ENCODE data around the gene LTBP2.

LTBP2 gene

DNA sequence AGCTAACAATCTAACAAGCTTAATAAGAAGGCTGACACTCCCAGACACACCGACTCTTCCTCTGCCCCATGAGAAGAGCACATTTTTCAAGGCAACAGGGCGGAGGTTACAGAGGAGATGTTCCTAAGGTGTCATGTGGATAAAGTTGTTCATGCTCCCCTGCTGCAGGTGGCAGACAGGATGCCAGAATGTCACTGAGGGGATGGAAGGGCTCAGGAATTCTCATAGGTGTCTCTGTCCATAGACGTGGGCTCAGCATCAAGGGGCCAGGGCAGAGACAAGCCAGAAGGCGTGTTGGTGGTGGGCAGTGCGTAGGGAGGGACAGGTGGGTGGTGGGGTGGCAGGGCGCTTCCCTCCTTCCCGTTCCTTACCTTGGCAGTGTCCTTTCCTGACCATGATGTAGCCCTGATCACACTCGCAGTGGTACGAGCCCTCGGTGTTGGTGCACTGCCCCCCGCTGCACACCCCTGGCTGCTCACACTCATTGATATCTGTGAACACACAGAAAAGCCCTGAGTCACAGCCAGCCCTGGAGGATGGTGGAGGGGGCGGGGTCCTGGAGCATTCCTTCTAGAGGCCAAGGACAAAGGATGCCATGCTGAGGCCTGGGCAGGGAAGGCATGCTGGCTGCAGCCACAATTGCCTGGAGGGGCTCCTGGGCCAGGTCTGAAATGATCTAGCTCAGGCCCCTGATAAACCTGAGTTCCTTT is 95.4 kb downstream of the LTBP2 start:
- intact Hi-C loops (cut with micrococcal nuclease): no loop called here
- H3K4me1 Mint-ChIP-seq (ENCODE audit: low read depth): peaks cover 30% of the 10 kb centered on the region
- peaks cover 14% of the 10 kb centered on the region for H3K27me3 Mint-ChIP-seq
- H3K27ac Mint-ChIP-seq: no peak overlapping the region
- no peak overlapping the region for H3K4me3 Mint-ChIP-seq
- no peaks in the 10 kb centered on the region for H3K36me3 Mint-ChIP-seq (ENCODE audit: low read depth)
- no peaks in the 10 kb centered on the region for H3K9me3 Mint-ChIP-seq

DNA sequence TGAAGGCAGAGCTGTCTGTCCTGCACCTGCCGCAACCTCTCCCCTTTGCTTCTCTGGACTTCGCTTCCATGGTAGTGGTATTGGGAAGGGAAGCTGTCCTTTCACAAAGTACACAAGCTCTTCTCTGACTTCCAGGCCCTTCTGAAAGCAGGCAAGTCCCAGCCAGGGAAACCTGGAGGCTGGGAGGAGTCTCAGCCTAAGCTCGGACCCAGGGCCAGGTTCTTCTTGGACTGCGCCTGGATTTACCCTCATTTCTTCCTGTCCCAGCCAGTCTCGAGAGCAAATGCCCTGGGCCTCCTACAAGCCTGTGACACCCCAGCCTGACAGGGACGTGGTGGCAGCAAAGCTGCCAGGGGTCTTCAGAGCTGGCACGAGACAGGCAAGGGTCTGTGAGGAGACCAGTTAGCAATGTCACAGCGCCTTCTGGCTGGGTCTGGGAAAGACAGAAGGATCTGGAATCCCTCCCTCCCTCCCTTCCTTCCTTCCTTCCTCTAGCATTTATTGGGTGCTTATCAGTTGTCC is 96.1 kb downstream of the LTBP2 start:
- H3K27me3 Mint-ChIP-seq: peaks cover 14% of the 10 kb centered on the region
- no peak overlapping the region for H3K4me3 Mint-ChIP-seq
- H3K36me3 Mint-ChIP-seq (ENCODE audit: low read depth): no peaks in the 10 kb centered on the region
- H3K27ac Mint-ChIP-seq: no peak overlapping the region
- H3K4me1 Mint-ChIP-seq (ENCODE audit: low read depth): peaks cover 37% of the 10 kb centered on the region
- intact Hi-C loops (cut with micrococcal nuclease): no loop called here
- H3K9me3 Mint-ChIP-seq: no peaks in the 10 kb centered on the region

DNA sequence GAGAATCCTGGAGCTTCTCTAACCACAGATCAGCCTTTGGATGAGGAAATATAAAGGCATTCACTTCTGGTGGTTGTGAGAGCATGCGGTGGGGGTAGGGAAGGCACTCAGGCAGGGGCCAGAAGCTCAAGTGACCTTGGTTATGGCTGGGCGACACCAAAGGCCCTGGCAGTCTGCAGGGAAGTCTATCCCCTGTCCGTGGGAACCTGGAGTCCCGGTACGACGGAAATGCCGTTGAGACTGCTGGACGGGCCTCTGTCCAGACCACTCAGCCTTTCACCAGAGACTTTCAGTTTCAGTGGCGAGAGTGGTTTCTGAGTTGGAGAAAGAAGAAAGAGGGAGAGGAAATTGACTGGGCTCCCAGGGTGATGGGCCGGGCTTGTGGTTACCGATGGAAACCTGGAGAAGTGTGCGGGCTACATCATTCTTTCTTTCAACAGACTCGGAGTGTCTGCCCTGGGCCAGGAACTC is 97.5 kb downstream of the LTBP2 start:
- H3K4me3 Mint-ChIP-seq: peak overlapping the region; percentile 37
- peaks cover 12% of the 10 kb centered on the region for H3K27me3 Mint-ChIP-seq
- no peaks in the 10 kb centered on the region for H3K36me3 Mint-ChIP-seq (ENCODE audit: low read depth)
- intact Hi-C loops (cut with micrococcal nuclease): no loop called here
- H3K27ac Mint-ChIP-seq: peak overlapping the region; percentile 68
- H3K9me3 Mint-ChIP-seq: no peaks in the 10 kb centered on the region
- H3K4me1 Mint-ChIP-seq (ENCODE audit: low read depth): peaks cover 43% of the 10 kb centered on the region

DNA sequence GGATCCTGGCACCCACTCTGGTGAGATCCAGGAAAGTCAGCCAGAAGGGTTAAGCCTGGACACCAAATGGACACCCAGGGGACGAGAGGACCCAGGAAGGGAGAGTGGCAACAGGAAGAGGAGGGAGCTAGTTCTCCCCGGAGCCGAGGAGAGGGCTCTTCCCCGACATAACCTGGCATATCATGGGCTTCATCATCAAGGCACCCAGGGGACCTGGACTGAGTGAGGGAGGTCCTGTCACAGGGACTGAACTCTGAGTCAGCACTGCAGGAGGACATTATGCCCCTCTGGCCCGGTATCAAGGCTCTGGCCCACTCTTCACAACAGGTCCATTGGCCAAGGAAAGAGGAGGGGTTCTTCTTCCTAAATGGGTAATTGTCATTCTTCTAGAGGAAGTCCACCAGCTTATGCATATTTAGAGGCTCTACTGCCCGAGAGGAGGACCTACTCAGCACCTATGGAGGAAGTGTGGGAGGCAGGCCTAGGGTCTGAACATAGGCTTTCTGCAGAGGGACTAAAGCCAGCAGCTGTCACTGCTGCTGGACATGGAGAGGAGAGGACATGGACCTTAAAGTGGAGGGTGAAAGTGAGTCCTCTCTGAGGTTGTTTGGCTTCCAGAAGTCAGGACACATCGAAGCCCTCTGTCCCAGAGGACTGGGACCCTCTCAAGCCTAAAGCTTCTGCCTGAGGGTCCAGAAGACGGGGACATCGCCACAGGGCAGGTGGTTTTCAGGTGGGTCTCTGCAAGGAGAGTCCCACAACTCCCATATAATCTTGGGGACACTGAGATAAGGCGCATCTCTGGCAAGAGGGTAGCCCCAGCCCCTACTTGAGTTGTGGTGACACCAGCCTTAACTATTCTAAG is 99.8 kb downstream of the LTBP2 start:
- no peaks in the 10 kb centered on the region for H3K36me3 Mint-ChIP-seq (ENCODE audit: low read depth)
- intact Hi-C loops (cut with micrococcal nuclease): no loop called here
- no peak overlapping the region for H3K4me3 Mint-ChIP-seq
- H3K9me3 Mint-ChIP-seq: no peaks in the 10 kb centered on the region
- no peak overlapping the region for H3K27ac Mint-ChIP-seq
- H3K27me3 Mint-ChIP-seq: peaks cover 21% of the 10 kb centered on the region
- peaks cover 57% of the 10 kb centered on the region for H3K4me1 Mint-ChIP-seq (ENCODE audit: low read depth)

DNA sequence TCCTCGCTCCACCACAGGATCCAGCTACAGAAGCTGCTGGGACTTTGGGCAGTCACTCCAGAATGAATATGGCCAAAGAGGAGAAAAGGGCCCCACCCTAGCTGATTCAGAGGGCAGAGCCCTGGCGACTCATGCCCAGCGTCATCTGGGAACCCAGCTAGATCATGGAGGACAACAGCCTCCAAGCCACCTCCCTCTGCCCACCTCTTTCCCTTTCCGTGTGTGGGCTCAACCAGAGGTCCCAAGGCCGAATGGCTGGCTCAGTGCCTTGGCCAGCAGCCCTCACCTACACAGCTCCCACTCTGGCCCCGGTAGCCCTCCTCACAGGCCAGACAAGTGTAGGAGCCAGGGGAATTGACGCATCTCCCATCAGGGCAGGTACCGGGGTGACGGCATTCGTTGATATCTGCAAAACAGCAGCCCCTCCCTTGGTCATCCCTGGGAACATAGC is 101.1 kb downstream of the LTBP2 start:
- peaks cover 26% of the 10 kb centered on the region for H3K27me3 Mint-ChIP-seq
- H3K27ac Mint-ChIP-seq: peak overlapping the region; percentile 4
- intact Hi-C loops (cut with micrococcal nuclease): no loop called here
- H3K9me3 Mint-ChIP-seq: no peaks in the 10 kb centered on the region
- peaks cover 59% of the 10 kb centered on the region for H3K4me1 Mint-ChIP-seq (ENCODE audit: low read depth)
- no peaks in the 10 kb centered on the region for H3K36me3 Mint-ChIP-seq (ENCODE audit: low read depth)
- no peak overlapping the region for H3K4me3 Mint-ChIP-seq

DNA sequence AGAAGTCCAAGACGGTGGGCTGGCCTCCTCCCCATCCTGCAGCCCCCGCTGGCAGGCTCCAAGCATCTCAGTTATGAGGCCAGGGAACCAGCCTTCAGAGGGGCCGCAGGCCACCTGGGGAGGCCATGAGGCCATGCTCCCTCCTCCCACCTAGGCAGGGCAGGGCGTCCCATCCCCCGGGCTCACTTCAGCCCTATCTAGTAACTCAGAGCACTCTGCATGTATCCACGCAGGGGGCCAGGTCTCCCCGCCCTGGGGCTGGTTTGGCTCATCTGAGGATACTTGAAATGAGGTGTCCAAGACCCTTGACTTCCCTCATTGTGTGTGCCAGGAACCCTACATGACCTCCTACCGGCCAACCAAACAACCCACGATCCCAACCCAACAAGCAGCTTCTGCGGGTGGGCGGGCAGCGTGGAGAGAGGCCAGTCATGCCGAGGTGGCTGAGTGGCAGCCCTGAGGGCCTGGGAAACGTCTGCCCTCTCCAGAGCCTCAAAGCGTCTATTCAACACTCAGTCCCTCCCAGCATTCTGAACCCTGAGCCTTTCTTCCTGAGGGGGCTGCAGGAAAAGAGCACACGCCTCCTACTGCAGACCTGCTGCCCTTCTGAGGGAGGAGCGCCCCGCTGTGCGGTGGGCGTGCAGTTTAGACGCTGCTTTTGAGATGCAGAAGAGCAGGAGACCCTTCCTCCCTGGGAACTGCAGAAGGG is 101.7 kb downstream of the LTBP2 start:
- intact Hi-C loops (cut with micrococcal nuclease): no loop called here
- Mint-ChIP-seq H3K4me3 (no peak overlapping the region), H3K9me3 (no peaks in the 10 kb centered on the region), H3K4me1 (ENCODE audit: low read depth) (peaks cover 53% of the 10 kb centered on the region), H3K36me3 (ENCODE audit: low read depth) (no peaks in the 10 kb centered on the region), H3K27ac (no peak overlapping the region), H3K27me3 (peaks cover 24% of the 10 kb centered on the region)

DNA sequence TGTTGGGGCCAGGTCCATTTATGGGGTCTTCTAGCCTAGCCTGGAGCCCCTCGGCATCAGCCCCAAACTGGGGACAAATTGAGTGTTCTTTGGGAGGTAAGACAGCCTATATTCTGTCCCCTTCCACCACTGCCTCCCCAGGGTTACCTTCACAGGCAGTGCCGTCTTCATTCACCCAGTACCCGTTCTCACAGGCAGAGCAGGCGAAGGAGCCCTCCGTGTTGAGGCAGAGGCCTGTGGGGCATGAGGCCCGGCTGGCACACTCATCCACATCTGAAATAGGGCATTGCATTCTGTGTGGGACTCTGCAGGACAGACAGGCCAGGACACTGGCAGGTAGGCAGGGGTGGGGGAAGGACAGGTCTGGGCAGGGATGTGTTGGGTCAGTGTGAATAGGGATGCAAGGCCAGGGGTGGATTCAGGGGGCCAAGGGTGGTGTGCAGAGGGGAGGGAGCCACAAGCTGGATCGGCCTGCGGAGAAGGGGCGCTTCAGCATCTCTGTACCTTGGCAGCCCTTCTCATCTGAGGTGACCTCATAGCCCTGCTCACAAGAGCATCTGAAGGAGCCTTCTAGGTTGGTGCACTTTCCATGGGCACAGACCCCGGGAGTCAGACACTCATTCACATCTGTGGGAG is 102.3 kb downstream of the LTBP2 start:
- peaks cover 49% of the 10 kb centered on the region for H3K4me1 Mint-ChIP-seq (ENCODE audit: low read depth)
- no peak overlapping the region for H3K4me3 Mint-ChIP-seq
- peaks cover 24% of the 10 kb centered on the region for H3K27me3 Mint-ChIP-seq
- intact Hi-C loops (cut with micrococcal nuclease): no loop called here
- H3K36me3 Mint-ChIP-seq (ENCODE audit: low read depth): no peaks in the 10 kb centered on the region
- no peak overlapping the region for H3K27ac Mint-ChIP-seq
- H3K9me3 Mint-ChIP-seq: no peaks in the 10 kb centered on the region

DNA sequence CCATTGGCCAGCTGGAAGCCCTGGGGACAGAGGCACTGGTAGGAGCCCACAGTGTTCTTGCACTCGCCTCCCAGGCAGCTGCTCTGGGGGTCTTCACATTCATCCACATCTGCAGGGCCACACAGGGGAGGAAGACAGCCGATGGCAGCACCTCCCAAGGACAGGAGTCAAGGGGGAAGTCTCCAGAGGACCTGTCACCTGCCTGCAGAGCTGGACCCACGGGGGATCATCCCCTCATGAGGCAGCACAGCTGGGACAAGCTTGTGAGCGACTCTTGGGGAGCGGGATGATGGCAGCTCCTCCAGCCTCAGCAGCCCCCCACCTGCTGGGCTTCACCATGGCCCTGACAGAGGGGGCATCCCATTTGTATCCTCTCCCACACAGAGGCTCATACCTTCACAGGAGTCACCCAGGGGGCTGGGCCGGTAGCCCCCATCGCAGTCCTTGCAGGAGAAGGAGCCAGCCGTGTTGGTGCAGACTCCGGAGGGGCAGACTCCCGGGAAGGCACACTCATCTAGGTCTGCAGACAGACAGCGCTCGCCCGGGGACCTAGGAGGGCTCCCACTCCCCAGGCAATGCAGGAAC is 103.1 kb downstream of the LTBP2 start:
- no peak overlapping the region for H3K27ac Mint-ChIP-seq
- H3K27me3 Mint-ChIP-seq: peaks cover 24% of the 10 kb centered on the region
- peaks cover 42% of the 10 kb centered on the region for H3K4me1 Mint-ChIP-seq (ENCODE audit: low read depth)
- H3K9me3 Mint-ChIP-seq: no peaks in the 10 kb centered on the region
- no peaks in the 10 kb centered on the region for H3K36me3 Mint-ChIP-seq (ENCODE audit: low read depth)
- H3K4me3 Mint-ChIP-seq: no peak overlapping the region
- intact Hi-C loops (cut with micrococcal nuclease): no loop called here

DNA sequence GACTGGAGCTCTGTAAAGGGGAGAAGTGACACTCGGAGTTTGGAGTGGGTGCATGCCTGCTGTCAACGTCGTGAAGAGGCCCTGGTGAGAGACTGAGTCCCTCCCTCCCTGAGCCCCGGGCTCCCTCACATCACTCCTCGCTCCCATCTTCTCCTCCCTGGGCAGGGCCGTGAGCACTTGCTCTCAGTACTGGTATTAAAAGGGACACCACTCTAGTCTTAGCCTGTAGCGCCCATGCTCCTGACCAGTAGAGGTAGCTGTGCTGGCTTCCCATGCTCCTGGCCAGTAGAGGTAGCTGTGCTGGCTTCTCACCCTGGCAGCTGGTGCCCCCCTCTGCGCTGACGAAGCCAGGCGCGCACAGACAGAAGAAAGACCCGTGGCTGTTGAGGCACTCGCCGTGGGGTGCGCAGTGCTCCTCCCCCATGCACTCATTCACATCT is 103.7 kb downstream of the LTBP2 start:
- Mint-ChIP-seq H3K4me1 (ENCODE audit: low read depth) (peaks cover 42% of the 10 kb centered on the region), H3K4me3 (no peak overlapping the region), H3K27me3 (peaks cover 24% of the 10 kb centered on the region), H3K36me3 (ENCODE audit: low read depth) (no peaks in the 10 kb centered on the region), H3K9me3 (no peaks in the 10 kb centered on the region), H3K27ac (no peak overlapping the region)
- intact Hi-C loops (cut with micrococcal nuclease): no loop called here

DNA sequence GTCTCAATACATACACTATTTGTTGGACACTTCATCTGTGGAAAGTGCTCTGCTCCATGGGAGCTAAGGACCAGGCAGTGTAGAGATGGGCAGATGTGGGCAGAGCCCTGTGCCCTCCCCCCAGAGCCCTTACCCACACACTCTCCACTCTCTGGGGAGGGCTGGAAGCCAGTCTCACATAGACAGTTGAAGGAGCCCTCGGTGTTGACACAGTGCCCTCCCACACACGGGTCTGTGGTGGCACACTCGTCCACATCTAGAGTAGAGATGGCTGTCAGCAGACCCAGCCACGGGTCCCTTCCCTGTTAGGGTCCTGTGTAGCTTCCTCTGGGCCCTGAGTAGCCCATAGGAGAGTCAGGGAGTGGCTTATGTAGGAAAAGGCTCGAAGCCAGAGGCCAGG is 104.2 kb downstream of the LTBP2 start:
- no peak overlapping the region for H3K27ac Mint-ChIP-seq
- H3K27me3 Mint-ChIP-seq: peaks cover 24% of the 10 kb centered on the region
- H3K4me1 Mint-ChIP-seq (ENCODE audit: low read depth): peaks cover 41% of the 10 kb centered on the region
- no peaks in the 10 kb centered on the region for H3K36me3 Mint-ChIP-seq (ENCODE audit: low read depth)
- no peak overlapping the region for H3K4me3 Mint-ChIP-seq
- intact Hi-C loops (cut with micrococcal nuclease): no loop called here
- no peaks in the 10 kb centered on the region for H3K9me3 Mint-ChIP-seq

DNA sequence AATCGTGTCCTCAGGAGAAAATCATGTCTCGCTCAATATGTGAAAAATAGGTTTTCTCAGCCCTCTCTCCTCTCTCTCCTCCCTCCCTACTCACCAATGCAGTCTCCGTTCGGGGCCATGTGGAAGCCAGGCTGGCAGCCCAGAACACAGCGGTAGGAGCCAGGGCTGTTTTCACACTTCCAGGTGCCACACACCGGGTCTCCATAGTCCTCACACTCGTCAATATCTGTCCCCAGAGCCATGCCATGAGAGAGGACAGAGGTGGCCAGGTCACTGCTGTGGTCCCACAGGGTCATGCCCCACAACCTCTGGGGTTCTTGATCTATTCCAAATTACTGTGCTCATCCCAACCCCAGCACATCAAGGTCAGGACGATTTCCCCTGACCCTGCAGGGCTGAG is 105.0 kb downstream of the LTBP2 start:
- peaks cover 24% of the 10 kb centered on the region for H3K27me3 Mint-ChIP-seq
- H3K4me1 Mint-ChIP-seq (ENCODE audit: low read depth): peaks cover 38% of the 10 kb centered on the region

DNA sequence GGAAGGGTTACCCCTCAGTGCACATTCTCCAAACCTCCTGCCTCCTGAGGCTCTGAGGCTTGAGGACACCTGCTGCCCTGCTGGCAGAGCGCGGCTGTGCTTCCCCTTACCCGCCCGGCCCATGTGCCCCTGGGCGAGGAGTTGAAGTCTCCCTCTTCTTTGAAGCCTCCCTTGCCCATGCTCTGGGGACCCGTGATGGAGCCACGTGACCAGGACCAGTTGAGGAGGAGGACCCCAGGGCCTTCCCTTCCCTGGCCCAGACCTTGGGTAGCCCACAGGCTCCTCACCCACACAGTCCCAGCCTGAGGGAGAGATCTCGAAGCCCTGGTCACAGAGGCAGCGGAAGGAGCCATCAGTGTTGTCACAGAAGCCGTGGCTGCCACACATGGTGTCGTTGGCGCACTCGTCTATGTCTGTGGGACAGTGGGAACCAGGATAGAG is 105.6 kb downstream of the LTBP2 start:
- intact Hi-C loops (cut with micrococcal nuclease): no loop called here
- Mint-ChIP-seq H3K9me3 (no peaks in the 10 kb centered on the region), H3K36me3 (ENCODE audit: low read depth) (no peaks in the 10 kb centered on the region), H3K27ac (no peak overlapping the region), H3K4me1 (ENCODE audit: low read depth) (peaks cover 38% of the 10 kb centered on the region), H3K27me3 (peaks cover 24% of the 10 kb centered on the region), H3K4me3 (no peak overlapping the region)

More for the DNA sequence above, 105.0 kb downstream of the LTBP2 start:
- H3K9me3 Mint-ChIP-seq: no peaks in the 10 kb centered on the region
- H3K27ac Mint-ChIP-seq: no peak overlapping the region
- intact Hi-C loops (cut with micrococcal nuclease): no loop called here
- H3K4me3 Mint-ChIP-seq: no peak overlapping the region
- H3K36me3 Mint-ChIP-seq (ENCODE audit: low read depth): no peaks in the 10 kb centered on the region

DNA sequence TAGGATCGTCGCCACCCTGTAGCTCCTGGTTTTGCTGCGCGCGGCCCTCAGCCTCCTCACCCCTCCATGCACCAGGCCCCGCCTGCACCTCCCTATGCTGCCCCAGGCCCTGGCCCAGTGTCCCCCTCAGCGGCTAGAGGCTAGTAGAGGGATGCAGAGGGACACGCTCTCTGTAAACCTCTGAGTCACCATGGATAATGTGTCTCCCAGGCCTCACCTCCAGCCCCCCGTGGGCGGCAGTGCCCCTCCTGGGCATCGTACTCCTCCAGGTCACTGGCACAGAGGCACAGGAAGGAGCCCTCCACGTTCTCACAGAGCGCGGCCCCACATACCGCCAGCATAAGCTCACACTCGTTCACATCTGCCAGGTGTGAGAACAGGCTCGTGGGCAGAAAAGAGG is 106.2 kb downstream of the LTBP2 start:
- peaks cover 35% of the 10 kb centered on the region for H3K4me1 Mint-ChIP-seq (ENCODE audit: low read depth)
- peaks cover 24% of the 10 kb centered on the region for H3K27me3 Mint-ChIP-seq
- intact Hi-C loops (cut with micrococcal nuclease): no loop called here
- H3K27ac Mint-ChIP-seq: no peak overlapping the region
- no peaks in the 10 kb centered on the region for H3K9me3 Mint-ChIP-seq
- H3K36me3 Mint-ChIP-seq (ENCODE audit: low read depth): no peaks in the 10 kb centered on the region
- H3K4me3 Mint-ChIP-seq: no peak overlapping the region
